Fibroblast of the aortic adventitia (primary cell): ENCODE results near the gene TRIM47. TPM values are rescaled to one million over a fixed set of nuclear protein-coding genes. Genes with fewer than 3 reads are reported as not detected.
"Not testable (repeated sequence)": the region's sequence is repeated elsewhere in the genome, so short reads cannot be mapped to it uniquely, and the experiment has no call there.

Experiments
- DNase-seq: peaks from one replicate; pipeline ENCODE4 v3.0.0-alpha.2; 2010; ENCODE audit warnings: low read depth
- H3K4me3 ChIP-seq: 2 replicates; pipeline ENCODE4 v1.5.1; 2011; ENCODE audit warnings: low read depth, mild to moderate bottlenecking, control low read depth, low read length, moderate library complexity
- CTCF ChIP-seq: IDR thresholded peaks from 2 replicates; pipeline ENCODE4 v1.5.1; 2011; ENCODE audit warnings: mild to moderate bottlenecking, low read length, control low read depth, inconsistent platforms; ENCODE audit not compliant: insufficient read depth
- total RNA-seq: library from RNA; depleted of rRNA; stranded (reverse); fragments of >200 nt; gene quantifications from 2 replicates; pipeline ENCODE4 v1.2.3, GENCODE V29; 2012; ENCODE audit warnings: low replicate concordance

Gene TRIM47
- total RNA-seq, 1 donor = 20.9 TPM

DNA sequence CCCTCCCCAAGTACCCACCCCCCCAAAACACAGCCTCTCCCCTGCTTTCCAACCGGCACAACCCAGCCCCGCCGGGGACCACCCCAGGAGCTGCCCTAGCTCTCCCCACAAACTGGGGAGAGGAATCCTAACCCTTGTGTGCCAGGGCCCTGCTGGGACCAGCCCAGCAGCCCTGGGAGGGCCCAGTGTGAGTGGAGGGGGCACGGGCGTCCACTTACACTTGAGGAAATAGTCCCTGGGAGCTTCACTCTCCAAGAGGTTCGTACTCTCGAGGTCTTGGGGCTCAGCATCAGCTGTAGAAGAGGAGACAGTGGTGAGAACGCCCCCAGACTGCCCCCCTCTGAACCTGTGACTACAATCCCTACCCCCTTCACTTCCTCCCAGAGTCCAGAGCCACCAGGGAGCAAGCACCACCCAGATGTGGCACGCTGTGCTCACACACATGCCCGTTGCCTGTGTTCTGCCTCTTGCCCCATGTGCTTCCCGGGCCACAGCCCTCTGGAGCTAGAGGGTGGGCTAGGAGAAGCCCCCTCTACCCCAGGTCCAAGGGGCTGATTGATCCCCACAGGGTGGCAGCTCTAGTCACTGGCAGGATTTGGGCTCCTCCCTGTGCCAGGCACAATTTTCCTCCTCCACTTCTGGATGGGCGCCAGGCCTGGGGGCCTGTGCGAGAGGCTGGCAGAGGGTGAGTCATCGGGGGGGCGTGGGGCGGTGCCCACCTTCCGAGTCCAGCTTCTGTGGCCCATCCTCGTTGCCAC lies 3.0 kb downstream of the TRIM47 start:
- H3K4me3 ChIP-seq = no peak overlapping the region
- no peak for DNase-seq

GRCh38 chr17:75874323-75875181 lies 3.8 kb downstream of the TRIM47 start:
- TF ChIP-seq CTCF = no peak
- DNase-seq = no peak

More for the DNA sequence above, 3.0 kb downstream of the TRIM47 start:
- no peak for TF ChIP-seq CTCF

GRCh38 chr17:75873587-75874322 lies 4.6 kb downstream of the TRIM47 start:
- no peak for TF ChIP-seq CTCF
- no peak for DNase-seq
- no peak overlapping the region for H3K4me3 ChIP-seq

More at GRCh38 chr17:75874323-75875181, 3.8 kb downstream of the TRIM47 start:
- no peak overlapping the region for H3K4me3 ChIP-seq

DNA sequence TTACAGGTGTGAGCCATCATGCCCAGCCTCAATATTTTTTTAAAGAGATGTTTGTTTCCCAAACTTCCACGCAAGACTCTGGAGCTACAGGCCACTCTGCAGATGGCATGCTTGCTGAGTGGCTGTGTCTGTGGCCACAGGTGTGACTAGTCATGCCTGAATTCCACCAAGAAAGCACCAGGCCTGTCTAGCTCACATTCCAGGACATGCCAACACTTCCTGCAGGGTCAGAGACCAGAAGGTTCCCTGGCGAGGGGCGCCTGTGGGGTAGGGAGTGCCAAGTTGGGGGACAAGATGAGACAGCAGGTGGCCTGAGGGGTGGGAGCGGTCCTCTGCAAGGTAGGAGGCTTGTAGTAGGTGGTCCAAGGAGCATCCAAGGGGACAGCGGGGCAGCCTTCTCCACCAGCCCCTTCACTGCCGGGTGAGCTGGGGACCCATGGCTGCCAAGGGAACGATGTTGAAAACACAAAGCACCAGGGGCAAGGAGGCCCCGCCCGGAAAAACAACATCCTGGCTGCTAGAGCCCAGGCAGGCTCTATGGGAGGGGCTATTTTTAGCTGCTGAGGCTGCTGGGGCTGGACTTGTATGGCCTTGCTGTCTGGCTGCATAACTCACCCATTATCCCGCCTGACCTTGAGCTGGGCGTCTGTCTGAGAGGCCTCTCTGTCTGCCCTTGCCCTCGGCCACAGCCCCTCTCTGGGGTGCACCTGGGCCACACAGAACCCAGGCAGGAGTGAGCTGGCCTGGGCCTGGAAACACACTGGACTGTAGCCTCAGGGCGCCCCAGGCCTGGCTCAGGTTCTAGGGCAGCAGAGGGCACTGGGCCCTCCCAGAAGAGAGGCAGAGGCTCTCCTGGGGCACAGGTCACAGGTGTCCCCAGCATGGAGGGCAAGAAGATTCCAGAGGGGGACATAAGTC lies 5.7 kb downstream of the TRIM47 start:
- peak; percentile 83 for DNase-seq
- no peak for TF ChIP-seq CTCF
- no peak overlapping the region for H3K4me3 ChIP-seq

GRCh38 chr17:75870228-75870627 lies 8.2 kb downstream of the TRIM47 start:
- DNase-seq = not testable (repeated sequence)
- H3K4me3 ChIP-seq = peak overlapping the region; percentile 40

DNA sequence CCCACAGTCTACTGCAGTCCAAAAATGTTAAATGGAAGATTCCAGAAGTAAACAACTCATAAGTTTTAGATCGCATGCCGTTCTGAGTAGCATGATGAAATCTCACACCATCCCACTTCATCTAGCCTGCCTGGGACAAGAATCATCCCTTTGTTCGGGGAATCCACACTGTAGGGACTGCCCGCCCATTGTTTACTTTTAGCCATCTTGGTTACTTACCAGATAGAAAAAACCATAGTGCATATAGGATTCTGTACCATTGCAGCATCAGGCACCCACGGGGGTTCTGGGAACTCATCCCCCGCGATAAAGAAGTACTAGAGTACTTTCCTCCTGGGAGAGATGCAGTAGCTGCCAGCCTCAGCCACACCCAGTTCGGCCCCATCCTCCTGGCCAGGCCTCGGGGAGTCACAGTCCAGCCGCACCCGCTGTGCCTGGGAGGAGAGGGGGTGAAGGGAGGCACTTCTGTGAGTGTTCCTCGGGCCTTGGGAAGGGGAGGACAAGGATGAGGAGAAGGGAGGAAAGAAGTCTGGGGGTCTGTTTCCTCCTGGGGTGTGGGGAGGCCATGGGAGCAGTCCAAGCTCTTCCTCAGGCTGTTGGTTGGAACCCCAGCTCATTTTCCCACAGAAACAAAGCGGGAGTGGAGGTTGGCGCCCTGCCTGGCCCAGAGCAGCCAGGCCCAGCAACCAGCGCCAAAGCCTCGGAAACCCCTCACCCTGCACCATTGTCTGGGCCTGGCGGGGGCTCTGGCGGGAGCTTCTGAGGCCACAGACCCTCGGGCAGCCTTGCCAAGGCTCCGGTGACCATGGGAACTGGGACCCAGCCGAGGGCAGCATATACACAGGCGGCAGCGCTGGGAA lies 8.9 kb downstream of the TRIM47 start:
- no peak for TF ChIP-seq CTCF
- peak overlapping the region; percentile 40 for H3K4me3 ChIP-seq

DNA sequence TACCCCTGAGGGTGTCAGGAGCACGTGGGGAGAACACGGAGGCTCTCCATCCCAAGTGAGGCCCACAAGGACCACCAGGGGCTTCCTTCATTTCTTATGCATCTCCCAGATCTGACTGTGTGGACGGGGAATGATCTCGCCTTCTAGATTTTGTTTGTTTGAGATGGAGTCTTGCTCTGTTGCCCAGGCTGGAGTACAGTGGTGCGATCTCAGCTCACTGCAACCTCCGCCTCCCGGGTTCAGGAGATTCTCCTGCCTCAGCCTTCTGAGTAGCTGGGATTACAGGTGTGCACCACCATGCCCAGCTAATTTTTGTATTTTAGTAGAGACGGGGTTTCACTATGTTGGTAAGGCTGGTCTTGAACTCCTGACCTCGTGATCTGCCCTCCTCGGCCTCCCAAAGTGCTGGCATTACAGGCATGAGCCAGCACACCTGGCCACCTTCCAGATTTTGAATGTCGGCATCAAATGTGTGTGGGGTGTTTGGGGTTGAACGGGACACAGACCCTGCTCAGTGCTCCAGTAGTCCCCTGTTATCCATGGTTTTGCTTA lies 9.6 kb downstream of the TRIM47 start:
- DNase-seq, H3K4me3 ChIP-seq: not testable (repeated sequence)

More for the DNA sequence above, 8.9 kb downstream of the TRIM47 start:
- DNase-seq = peak; percentile 87

GRCh38 chr17:75865404-75866188 lies 12.8 kb downstream of the TRIM47 start:
- not testable (repeated sequence) for DNase-seq, H3K4me3 ChIP-seq

GRCh38 chr17:75864887-75865286 lies 13.5 kb downstream of the TRIM47 start:
- not testable (repeated sequence) for DNase-seq, H3K4me3 ChIP-seq
